Mucosa of stomach (tissue), 1 donor: ENCODE data around the gene RANGRF.

Experiments
- H3K27me3 ChIP-seq: one replicate; pipeline ENCODE4 v1.7.0; 2013; ENCODE audit warnings: mild to moderate bottlenecking, low read length; ENCODE audit not compliant: control insufficient read depth, insufficient read depth
- H3K36me3 ChIP-seq: one replicate; pipeline ENCODE4 v1.7.0; 2013; ENCODE audit warnings: low read length; ENCODE audit not compliant: control insufficient read depth, insufficient read depth
- H3K4me1 ChIP-seq: one replicate; pipeline ENCODE4 v1.7.0; 2013; ENCODE audit warnings: mild to moderate bottlenecking, low read length; ENCODE audit not compliant: control insufficient read depth, insufficient read depth
- H3K4me3 ChIP-seq: one replicate; pipeline ENCODE4 v1.7.0; 2013; ENCODE audit warnings: low read length
- H3K9ac ChIP-seq: one replicate; pipeline ENCODE4 v1.7.0; 2013; ENCODE audit warnings: mild to moderate bottlenecking, low read length, moderate library complexity
- H3K9me3 ChIP-seq: one replicate; pipeline ENCODE4 v1.7.0; 2013; ENCODE audit warnings: mild to moderate bottlenecking, low read length, moderate library complexity; ENCODE audit not compliant: control insufficient read depth
- donor health status: Pancreatic carcinoma.

RANGRF gene

DNA sequence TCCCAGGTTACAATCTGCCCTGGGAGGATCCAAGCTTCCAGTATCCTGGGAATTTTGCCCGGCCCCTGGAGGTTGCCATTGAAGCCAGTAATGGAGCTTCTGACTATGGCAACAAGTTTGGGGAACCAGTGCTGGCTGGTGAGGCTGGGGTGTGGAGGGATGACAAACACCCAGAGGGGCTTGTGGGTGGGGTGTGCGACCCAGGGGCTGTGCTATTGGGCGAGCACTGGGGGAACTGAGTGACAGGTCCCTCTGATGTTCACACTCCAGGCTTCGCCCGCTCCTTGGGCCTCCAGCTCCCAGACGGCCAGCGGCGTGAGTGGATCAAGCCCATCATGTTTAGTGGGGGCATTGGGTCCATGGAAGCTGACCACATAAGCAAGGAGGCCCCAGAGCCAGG lies 30.7 kb upstream of the RANGRF start:
- Histone ChIP-seq H3K9me3 (no peaks in the 10 kb centered on the region), H3K9ac (no peak overlapping the region), H3K36me3 (no peaks in the 10 kb centered on the region), H3K4me3 (no peak overlapping the region), H3K4me1 (no peaks in the 10 kb centered on the region), H3K27me3 (no peaks in the 10 kb centered on the region)

DNA sequence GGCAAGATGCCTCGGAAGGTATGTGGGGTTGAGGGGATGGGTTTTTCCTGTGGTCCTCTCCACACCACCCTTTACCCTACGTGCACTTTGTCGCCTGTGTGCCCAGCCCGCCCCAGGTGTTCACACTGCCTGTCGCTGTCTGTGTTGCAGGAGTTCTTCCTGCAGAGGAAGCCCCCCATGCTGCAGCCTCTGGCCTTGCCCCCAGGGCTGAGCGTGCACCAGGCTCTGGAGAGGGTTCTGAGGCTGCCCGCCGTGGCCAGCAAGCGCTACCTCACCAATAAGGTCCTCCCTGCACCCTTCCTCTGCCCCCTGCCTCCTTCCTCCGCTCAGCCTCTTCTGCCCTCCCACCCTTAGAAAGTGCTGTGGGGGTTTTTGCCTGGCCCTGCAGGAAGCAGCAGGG lies 24.1 kb upstream of the RANGRF start:
- H3K9ac ChIP-seq: no peak overlapping the region
- H3K4me1 ChIP-seq: no peaks in the 10 kb centered on the region
- no peak overlapping the region for H3K4me3 ChIP-seq
- peaks cover 8% of the 10 kb centered on the region for H3K36me3 ChIP-seq
- H3K27me3 ChIP-seq: no peaks in the 10 kb centered on the region
- H3K9me3 ChIP-seq: no peaks in the 10 kb centered on the region

DNA sequence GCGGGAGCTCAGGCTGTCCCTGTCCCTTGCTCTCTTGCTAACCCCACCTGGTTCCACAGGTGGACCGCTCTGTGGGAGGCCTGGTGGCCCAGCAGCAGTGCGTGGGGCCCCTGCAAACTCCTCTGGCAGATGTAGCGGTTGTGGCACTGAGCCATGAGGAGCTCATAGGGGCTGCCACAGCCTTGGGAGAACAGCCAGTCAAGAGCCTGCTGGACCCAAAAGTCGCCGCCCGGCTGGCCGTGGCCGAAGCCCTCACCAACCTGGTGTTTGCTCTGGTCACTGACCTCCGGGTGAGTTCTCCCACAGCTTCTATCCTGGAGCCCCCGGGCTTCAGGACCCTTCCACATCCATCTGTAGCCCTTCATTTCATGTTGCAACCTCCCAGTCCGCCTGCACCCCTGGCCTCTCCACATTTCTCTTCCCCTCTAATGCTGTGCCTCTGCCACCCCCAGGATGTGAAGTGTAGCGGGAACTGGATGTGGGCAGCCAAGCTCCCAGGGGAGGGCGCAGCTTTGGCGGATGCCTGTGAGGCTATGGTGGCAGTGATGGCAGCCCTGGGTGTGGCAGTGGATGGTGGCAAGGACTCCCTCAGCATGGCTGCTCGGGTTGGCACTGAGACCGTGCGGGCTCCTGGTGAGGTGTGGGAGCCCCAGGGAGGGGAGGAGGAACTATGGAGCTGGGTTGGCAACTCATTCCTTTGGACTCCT lies 23.5 kb upstream of the RANGRF start:
- H3K27me3 ChIP-seq: no peaks in the 10 kb centered on the region
- no peak overlapping the region for H3K4me3 ChIP-seq
- H3K4me1 ChIP-seq: no peaks in the 10 kb centered on the region
- H3K36me3 ChIP-seq: peaks cover 8% of the 10 kb centered on the region
- no peak overlapping the region for H3K9ac ChIP-seq
- H3K9me3 ChIP-seq: no peaks in the 10 kb centered on the region

DNA sequence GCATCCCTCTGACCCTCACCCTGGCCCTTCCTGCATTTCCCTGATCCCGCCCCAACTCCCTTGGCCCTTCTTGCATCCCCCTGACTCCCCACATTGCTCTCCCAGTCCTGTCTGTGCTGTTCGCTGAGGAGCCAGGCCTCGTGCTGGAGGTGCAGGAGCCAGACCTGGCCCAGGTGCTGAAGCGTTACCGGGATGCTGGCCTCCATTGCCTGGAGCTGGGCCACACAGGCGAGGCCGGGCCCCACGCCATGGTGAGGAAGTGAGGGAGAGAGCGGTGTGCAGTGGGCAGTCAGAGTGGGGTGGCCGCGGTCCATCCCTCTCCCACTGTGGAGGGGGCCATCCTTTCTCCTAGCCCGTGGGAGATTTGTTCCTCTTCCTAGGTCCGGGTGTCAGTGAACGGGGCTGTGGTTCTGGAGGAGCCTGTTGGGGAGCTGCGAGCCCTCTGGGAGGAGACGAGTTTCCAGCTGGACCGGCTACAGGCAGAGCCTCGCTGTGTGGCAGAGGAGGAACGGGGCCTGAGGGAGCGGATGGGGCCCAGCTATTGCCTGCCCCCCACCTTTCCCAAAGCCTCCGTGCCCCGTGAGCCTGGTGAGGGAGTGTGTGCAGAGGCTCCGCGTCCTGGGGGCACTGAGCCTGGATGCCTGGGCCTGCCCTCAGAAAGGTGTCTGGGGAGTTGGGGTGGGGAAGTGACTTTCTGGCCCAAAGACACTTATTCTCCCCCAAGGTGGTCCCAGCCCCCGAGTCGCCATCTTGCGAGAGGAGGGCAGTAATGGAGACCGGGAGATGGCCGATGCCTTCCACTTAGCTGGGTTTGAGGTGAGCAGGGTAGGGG lies 21.6 kb upstream of the RANGRF start:
- Histone ChIP-seq H3K9me3 (no peaks in the 10 kb centered on the region), H3K27me3 (no peaks in the 10 kb centered on the region), H3K4me3 (no peak overlapping the region), H3K4me1 (no peaks in the 10 kb centered on the region), H3K36me3 (peaks cover 8% of the 10 kb centered on the region), H3K9ac (no peak overlapping the region)

DNA sequence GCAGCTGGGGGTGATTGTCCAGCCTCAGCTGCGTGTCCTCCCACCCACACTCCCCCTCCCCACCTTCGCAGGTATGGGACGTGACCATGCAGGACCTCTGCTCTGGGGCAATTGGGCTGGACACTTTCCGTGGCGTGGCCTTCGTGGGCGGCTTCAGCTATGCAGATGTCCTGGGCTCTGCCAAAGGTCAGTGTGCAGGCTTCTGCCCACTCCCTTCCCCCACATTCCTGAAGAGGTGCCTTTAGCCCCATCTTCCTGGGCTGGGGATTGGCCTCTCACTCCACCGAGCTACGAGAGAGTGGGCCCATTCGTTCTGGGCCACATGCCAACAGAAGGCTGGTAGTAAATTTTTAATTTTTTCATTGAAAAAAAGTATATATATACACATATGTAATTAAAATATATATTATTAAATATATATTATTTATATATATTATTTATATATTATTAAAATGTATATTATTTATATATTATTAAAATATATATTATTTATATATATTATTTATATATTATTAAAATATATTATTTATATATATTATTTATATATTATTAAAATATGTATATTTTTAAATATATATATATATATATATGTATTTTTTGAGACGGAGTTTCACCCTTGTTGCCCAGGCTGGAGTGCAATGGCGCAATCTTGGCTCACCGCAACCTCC lies 20.9 kb upstream of the RANGRF start:
- H3K9ac ChIP-seq: no peak overlapping the region
- H3K36me3 ChIP-seq: peaks cover 8% of the 10 kb centered on the region
- H3K27me3 ChIP-seq: no peaks in the 10 kb centered on the region
- no peak overlapping the region for H3K4me3 ChIP-seq
- H3K9me3 ChIP-seq: no peaks in the 10 kb centered on the region
- H3K4me1 ChIP-seq: no peaks in the 10 kb centered on the region

DNA sequence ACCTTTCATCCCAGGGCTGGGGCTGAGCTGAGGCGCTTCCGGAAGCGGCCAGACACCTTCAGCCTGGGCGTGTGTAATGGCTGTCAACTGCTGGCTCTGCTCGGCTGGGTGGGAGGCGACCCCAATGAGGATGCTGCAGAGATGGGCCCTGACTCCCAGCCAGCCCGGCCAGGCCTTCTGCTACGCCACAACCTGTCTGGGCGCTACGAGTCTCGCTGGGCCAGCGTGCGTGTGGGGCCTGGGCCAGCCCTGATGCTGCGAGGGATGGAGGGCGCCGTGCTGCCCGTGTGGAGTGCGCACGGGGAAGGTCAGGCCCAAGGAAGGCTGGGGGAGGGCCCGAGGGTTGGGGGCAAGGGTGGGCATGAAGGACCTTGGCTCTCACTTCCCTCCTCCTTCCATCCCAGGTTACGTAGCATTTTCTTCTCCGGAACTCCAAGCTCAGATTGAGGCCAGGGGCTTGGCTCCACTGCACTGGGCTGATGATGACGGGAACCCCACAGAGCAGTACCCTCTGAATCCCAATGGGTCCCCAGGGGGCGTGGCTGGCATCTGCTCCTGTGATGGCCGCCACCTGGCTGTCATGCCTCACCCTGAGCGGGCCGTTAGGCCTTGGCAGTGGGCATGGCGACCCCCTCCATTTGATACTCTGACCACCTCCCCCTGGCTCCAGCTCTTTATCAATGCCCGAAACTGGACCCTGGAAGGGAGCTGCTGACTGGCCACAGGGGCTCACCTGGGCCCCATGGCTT lies 19.7 kb upstream of the RANGRF start:
- Histone ChIP-seq H3K4me1 (no peaks in the 10 kb centered on the region), H3K9ac (no peak overlapping the region), H3K27me3 (no peaks in the 10 kb centered on the region), H3K36me3 (peaks cover 8% of the 10 kb centered on the region), H3K9me3 (no peaks in the 10 kb centered on the region), H3K4me3 (no peak overlapping the region)

DNA sequence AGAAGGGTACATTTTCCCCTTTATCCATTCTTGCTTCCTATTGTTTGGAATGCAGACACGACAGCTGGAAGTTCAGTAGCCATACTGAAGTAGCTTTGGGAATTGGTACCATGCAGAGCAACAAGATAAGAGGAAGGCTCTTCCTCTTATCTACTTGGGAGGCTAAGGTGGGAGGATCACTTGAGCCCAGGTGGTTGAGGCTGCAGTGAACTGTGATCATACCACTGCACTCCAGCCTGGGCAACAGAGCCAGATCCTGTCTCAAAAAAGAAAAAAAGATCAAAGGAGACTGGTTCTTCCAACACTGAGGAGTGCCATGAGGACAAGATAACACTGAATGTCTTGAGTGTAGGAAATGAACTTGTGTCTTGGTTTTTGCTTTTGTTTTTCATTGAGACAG lies 16.0 kb upstream of the RANGRF start:
- H3K27me3 ChIP-seq: no peaks in the 10 kb centered on the region
- H3K9me3 ChIP-seq: no peaks in the 10 kb centered on the region
- no peaks in the 10 kb centered on the region for H3K36me3 ChIP-seq
- no peak overlapping the region for H3K9ac ChIP-seq
- H3K4me3 ChIP-seq: no peak overlapping the region
- no peaks in the 10 kb centered on the region for H3K4me1 ChIP-seq

DNA sequence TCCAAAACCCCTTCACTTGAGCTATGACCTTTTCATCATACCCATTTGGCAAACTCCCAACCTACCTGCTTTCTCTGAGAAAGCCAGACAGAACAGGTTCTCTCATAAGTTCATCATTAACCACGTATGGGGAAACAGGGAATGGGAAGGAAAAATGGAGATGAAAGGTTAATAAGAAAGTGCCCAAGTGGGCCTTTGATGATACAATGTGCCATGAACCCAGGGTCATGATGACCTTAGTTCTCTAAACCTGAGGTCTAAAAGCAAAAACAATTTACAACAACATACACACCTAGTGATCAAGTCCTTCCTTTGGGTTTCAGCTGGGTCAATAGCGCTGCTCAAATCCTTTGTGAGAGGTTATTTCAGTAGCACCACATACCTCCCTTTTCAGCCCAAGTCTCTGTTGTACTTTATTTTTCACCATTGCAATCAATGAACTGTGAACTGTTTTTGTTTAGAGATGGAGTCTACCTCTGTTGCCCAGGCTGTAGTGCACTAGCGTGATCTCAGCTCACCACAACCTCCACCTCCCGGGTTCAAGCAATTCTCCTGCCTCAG lies 14.5 kb upstream of the RANGRF start:
- Histone ChIP-seq H3K9me3 (no peaks in the 10 kb centered on the region), H3K9ac (no peak overlapping the region), H3K27me3 (no peaks in the 10 kb centered on the region), H3K4me1 (no peaks in the 10 kb centered on the region), H3K4me3 (no peak overlapping the region), H3K36me3 (no peaks in the 10 kb centered on the region)

DNA sequence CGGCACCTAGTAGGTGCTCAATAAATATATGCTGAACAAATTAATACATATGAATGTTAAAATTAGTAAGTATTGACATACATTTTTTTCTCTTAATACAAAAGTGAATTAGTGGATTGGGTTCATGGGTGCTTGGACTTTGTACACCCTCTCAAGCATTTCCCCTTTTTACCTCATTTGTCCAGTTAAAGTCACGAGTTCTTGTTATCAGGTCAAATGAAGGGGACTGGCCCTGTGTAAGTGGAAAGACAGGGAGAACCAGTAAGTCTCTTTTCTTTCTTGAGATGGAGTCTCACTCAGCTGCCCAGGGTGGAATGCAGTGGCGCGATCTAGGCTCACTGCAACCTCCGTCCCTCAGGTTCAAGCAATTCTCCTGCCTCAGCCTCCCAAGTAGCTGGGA lies 13.7 kb upstream of the RANGRF start:
- Histone ChIP-seq H3K9ac (no peak overlapping the region), H3K4me1 (no peaks in the 10 kb centered on the region), H3K27me3 (no peaks in the 10 kb centered on the region), H3K4me3 (no peak overlapping the region), H3K36me3 (no peaks in the 10 kb centered on the region), H3K9me3 (no peaks in the 10 kb centered on the region)

DNA sequence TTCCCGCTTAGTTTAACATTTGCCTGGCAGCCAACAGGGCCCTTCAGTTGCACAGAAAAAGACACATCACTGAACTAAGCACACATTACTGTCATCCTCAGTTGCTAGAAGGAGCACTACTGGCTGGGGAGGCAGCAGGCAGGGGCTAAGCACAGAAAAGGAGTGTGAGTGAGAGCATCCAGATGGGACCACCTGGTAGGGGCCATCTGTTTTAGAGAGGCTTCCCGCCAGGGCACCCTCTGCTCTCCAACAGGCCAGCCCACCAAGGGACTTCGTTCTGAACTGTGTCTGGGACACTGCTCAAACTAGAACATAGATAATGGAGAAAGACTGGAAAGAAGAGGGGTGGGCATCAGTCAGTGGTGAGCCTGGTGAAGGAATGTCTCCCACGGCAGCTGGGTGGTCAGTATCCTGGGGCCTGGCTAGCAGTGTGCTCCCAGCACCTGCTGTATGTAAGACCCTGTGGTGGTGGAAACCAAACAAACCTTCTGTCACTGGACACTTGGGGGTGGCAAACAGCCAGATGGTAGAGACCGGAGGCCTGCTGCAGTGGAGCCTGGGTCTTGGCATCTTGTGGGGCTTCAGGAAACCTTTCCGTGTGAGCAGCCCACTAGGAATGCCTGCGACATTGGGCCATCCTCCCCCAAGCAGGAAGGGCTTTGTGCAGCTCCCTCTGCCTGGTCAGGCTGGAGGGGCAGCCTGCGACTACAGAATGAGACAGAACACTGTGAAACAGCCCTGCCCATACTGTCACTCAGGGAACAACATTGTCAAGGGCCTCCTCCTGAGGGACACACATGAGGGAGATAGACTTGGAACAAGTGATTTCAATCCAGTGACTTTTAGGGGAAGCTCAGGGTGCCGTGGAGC lies 12.8 kb upstream of the RANGRF start:
- H3K4me1 ChIP-seq: no peaks in the 10 kb centered on the region
- no peaks in the 10 kb centered on the region for H3K27me3 ChIP-seq
- H3K9me3 ChIP-seq: no peaks in the 10 kb centered on the region
- H3K9ac ChIP-seq: no peak overlapping the region
- no peak overlapping the region for H3K4me3 ChIP-seq
- H3K36me3 ChIP-seq: no peaks in the 10 kb centered on the region

DNA sequence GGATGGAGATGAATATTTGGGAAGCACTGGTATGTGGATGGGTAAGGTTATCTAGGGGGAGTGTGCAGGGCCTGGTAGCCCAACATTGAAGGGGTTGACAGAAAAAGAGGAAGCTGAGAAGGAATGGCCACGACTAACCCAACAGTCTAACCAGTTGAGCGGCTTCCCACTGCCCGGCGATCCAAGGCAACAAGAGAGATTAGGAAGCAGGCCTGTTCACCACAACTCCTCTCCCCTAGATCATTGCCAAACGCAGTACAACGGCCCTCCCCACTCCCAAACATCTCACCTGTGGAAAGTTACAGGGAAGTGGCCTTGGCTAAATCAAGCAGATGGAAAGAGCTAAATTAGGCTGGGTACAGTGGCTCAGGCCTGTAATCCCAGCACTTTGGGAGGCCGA lies 11.2 kb upstream of the RANGRF start:
- H3K9ac ChIP-seq: no peak overlapping the region
- no peaks in the 10 kb centered on the region for H3K4me1 ChIP-seq
- H3K4me3 ChIP-seq: no peak overlapping the region
- no peaks in the 10 kb centered on the region for H3K36me3 ChIP-seq
- H3K27me3 ChIP-seq: no peaks in the 10 kb centered on the region
- H3K9me3 ChIP-seq: no peaks in the 10 kb centered on the region
